HepG2 (cell line): ENCODE measurements around the gene MECR. TPM values are rescaled to one million over a fixed set of nuclear protein-coding genes. Genes with fewer than 3 reads are reported as not detected.
"Not testable (repeated sequence)": the region's sequence is repeated elsewhere in the genome, so short reads cannot be mapped to it uniquely, and the experiment has no call there.

Source experiments
- ATAC-seq: fragments of 200-7000 bp; cut with Tn5 transposase; 3 replicates; pipeline ENCODE4 v1.9.1; 2020; ENCODE audit warnings: mild to moderate bottlenecking, moderate library complexity
- BruUV-seq: library from RNA; stranded (reverse); fragments of 400-500 nt; replicated peaks from 2 replicates; lab custom pipeline; 2021; lab: Mats Ljungman, UMichigan
- CTCF ChIA-PET: fragments of 300-600 bp; formaldehyde crosslinking; extraction: SDS; loops from one replicate; lab custom pipeline; 2021; ENCODE audit warnings: low total read pairs, inconsistent platforms, low intra/inter-chr PET ratio; lab: Yijun Ruan, JAX
- POLR2A ChIA-PET: fragments of 350-600 bp; sonication (Branson Sonifier 250); formaldehyde crosslinking; loops from one replicate; lab custom pipeline; 2020; ENCODE audit warnings: antibody characterized with exemption, inconsistent platforms; lab: Yijun Ruan, JAX
- DNase-seq: peaks from one replicate; pipeline ENCODE4 v3.0.0-alpha.2; 2015; ENCODE audit warnings: low spot score
- FAIRE-seq: peaks from 3 replicates; lab custom pipeline; 2011; peaks lifted over from hg19 to GRCh38; lab: Jason Lieb, UNC
- H2AFZ ChIP-seq: one replicate; pipeline ENCODE4 v1.6.1; 2011; ENCODE audit warnings: low read length, inconsistent platforms
- H3K27ac ChIP-seq: fragments of 300-600 bp; 3 replicates; pipeline ENCODE4 v1.8.0; 2011; ENCODE audit warnings: mixed run types, mild to moderate bottlenecking, mixed read lengths, low read length, inconsistent platforms; ENCODE audit not compliant: insufficient read depth; ENCODE audit errors: extremely low read length
- H3K27me3 ChIP-seq, 2 experiments: fragments of 200-600 bp in 1 of 2; 2 replicates in 1 of 2; 3 replicates in 1 of 2; pipeline versions ENCODE4 v1.6.0 to v1.8.0; 2011; ENCODE audit warnings: low read length in 2 of 2, mild to moderate bottlenecking in 2 of 2, moderate library complexity in 2 of 2, inconsistent platforms in 1 of 2; ENCODE audit not compliant: insufficient read depth in 2 of 2, control insufficient read depth in 1 of 2
- H3K36me3 ChIP-seq, 2 experiments: fragments of 200-600 bp in 1 of 2; replicated peaks in 1 of 2; 2 replicates in 1 of 2; 3 replicates in 1 of 2; pipeline versions ENCODE4 v1.5.1 to v1.8.0; 2011; ENCODE audit warnings: low read length in 2 of 2, inconsistent platforms in 1 of 2; ENCODE audit not compliant: insufficient read depth in 2 of 2, control insufficient read depth in 1 of 2
- H3K4me1 ChIP-seq: 2 replicates; pipeline ENCODE4 v1.5.1; 2012; ENCODE audit warnings: low read length, inconsistent platforms; ENCODE audit not compliant: insufficient read depth
- H3K4me2 ChIP-seq: 2 replicates; pipeline ENCODE4 v1.6.0; 2011; ENCODE audit warnings: low read depth, low read length, inconsistent platforms
- H3K4me3 ChIP-seq, 3 experiments: fragments of 200-600 bp in 1 of 3; sonication (generic), shearing (Covaris generic) in 1 of 3; replicated peaks in 1 of 3; 2 replicates each; pipeline ENCODE4 v1.5.1; 2011 to 2016; ENCODE audit warnings: low read length in 3 of 3, inconsistent platforms in 2 of 3, low read depth in 2 of 3, mild to moderate bottlenecking in 2 of 3, control low read depth in 1 of 3, mixed read lengths in 1 of 3; ENCODE audit not compliant: insufficient read depth in 1 of 3
- H3K79me2 ChIP-seq: one replicate; pipeline ENCODE4 v1.6.1; 2011; ENCODE audit warnings: low read length, inconsistent platforms; ENCODE audit not compliant: insufficient read depth
- H3K9ac ChIP-seq: 2 replicates; pipeline ENCODE4 v1.6.0; 2011; ENCODE audit warnings: mild to moderate bottlenecking, low read depth, low read length, inconsistent platforms; ENCODE audit not compliant: insufficient read depth
- H3K9me3 ChIP-seq: 2 replicates; pipeline ENCODE4 v1.5.1; 2012; ENCODE audit warnings: mild to moderate bottlenecking, low read length
- H4K20me1 ChIP-seq: 2 replicates; pipeline ENCODE4 v1.6.0; 2011; ENCODE audit warnings: inconsistent platforms, mild to moderate bottlenecking, low read length, moderate library complexity; ENCODE audit not compliant: insufficient read depth
- CEBPB ChIP-seq: IDR thresholded peaks from 2 replicates; pipeline ENCODE4 v1.6.1; 2011; ENCODE audit warnings: low read depth, low read length, improper control_type of control experiment, borderline replicate concordance
- ESRRA ChIP-seq: sonication (generic); formaldehyde crosslinking; IDR thresholded peaks from 2 replicates; pipeline ENCODE4 v1.5.1; 2020; ENCODE audit warnings: mild to moderate bottlenecking, low read depth, missing genetic modification reagents
- HIVEP1 ChIP-seq: sonication (generic); formaldehyde crosslinking; IDR thresholded peaks from 2 replicates; pipeline ENCODE4 v1.4.0; 2020; ENCODE audit warnings: mild to moderate bottlenecking, missing genetic modification reagents
- MAFF ChIP-seq: IDR thresholded peaks from 2 replicates; pipeline ENCODE4 v1.6.1; 2011; ENCODE audit warnings: low read depth, low read length, improper control_type of control experiment
- RBM22 ChIP-seq: fragments of 200-400 bp; formaldehyde crosslinking; optimal IDR thresholded peaks from 2 replicates; pipeline ENCODE3; 2017; ENCODE audit warnings: mild to moderate bottlenecking, low read length, moderate library complexity
- ZNF577 ChIP-seq: sonication (generic); formaldehyde crosslinking; IDR thresholded peaks from 2 replicates; pipeline ENCODE4 v1.4.0; 2020; ENCODE audit warnings: mild to moderate bottlenecking, low read depth, missing genetic modification reagents, borderline replicate concordance
- WGBS: methylation state at CpG from one replicate; pipeline ENCODE4 v1.1.6; 2017; ENCODE audit warnings: low lambda C conversion rate; 5-methylcytosine and 5-hydroxymethylcytosine counted together
- in situ Hi-C: cut with HindIII; loops from 2 replicates; pipeline ENCODE4 v1.10.0; 2017; ENCODE audit warnings: low pct_unique_long_range_greater_than_20kb; ENCODE audit not compliant: extremely low pct_ligation_motif_present
- intact Hi-C: fragments of 100-400 bp; cut with micrococcal nuclease; formaldehyde crosslinking; loops from one replicate; pipeline ENCODE4 v1.10.0; 2022; ENCODE audit not compliant: unreplicated experiment
- polyA plus RNA-seq, 8 experiments: library from polyadenylated mRNA; depleted of rRNA in 3 of 8; stranded (reverse) in 7 of 8; unstranded in 1 of 8; fragments of >200 nt; fragmentation: Illumina TruSeq in 4 of 8; extraction: Trizol in 4 of 8; gene quantifications; 2 replicates each; pipeline versions ENCODE4 v1.2.1 to v1.2.3, GENCODE V29; 2011 to 2016; ENCODE audit warnings: low read depth in 4 of 8, missing spikeins in 1 of 8, mixed read lengths in 1 of 8; ENCODE audit not compliant: insufficient read depth in 1 of 8
- total RNA-seq, 5 experiments: library from RNA; depleted of rRNA; stranded (reverse); fragments of >200 nt; fragmentation: Illumina TruSeq; extraction: Trizol; gene quantifications; 2 replicates each; pipeline ENCODE4 v1.2.3, GENCODE V29; 2016; ENCODE audit warnings: low read depth in 1 of 5

Gene MECR
- total and polyA plus RNA-seq, 2 of the 13 experiments (the other 11 are each of a cell fraction or from before 2014, with no cell fraction given) = 18.8 to 24.9 TPM

DNA sequence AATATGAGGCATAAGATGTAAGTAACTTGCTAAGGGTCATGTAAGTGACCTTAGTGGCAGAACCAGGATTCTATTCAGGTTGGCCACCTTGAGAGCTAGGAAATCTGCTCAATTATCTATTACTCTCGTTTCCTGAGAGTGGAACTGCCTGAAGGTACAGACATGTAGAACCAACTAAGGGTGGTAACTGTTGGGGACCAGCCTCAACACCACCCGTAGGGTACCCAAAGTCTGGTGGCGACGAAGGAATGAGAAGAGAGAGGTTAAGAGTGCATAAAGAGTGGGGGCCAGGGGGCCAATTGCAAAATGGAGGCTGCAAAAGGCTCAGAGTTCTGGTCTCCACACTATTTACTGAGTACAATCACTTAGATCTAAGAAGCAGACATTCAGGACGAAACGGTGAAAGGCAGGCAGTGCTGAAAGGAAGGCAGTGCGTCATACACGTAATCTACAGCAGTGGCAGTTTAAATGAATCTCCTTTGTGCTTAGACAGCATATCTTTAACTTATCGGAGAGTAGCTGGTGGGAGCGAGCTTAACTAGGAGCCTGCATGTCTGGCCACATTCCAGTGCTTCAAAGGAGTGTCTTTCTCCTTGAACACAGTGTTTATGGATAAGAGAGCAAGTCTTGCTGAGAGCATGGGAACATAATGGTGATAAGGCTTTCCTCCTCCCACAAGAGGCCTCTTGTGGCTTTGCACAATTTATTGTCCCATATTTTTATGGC, 74.0 kb downstream of the MECR start:
- 96% methylated on average over 10 of the region's 10 CpGs for WGBS
- no TSS peak for BruUV-seq

DNA sequence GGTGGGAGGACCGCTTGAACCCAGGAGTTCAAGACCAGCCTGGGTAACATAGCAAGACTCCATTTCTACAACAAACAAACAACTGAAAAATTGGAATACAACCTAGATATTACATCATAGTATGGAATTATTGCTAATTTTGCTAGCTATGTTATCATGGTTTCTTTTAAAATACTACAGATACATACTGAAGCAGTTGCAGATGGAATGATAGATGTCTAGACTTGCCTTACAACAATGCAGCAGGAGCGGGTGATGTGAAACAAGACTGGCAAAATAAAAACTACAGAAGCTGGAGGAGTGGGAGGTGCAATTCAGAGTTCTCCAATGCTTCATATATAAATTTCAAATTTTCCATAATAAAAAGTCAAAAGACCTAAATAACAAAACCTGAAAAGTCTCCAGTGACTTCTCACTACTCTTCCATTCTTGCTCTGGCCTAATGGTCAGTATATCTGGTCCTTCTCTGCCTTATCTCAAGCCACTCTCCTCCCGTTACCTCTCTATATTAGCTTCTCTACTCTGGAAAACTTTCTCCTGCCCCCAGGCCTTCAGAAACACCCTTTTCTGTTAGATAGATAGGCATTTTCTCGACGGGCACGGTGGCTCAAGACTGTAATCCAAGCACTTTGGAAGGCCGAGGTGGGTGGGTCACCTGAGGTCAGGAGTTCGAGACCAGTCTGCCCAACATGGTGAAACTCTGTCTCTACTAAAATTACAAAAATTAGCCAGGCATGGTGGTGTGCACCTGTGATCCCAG, 78.5 kb downstream of the MECR start:
- intact Hi-C loops (no loop called here), in situ Hi-C loops (no loop called here)
- POLR2A ChIA-PET = no interaction called here
- Histone ChIP-seq H3K27ac (no peak overlapping the region), H3K4me1 (peaks cover 3% of the 10 kb centered on the region), H3K36me3 (peaks cover 20 to 92% of the 10 kb centered on the region in 2 experiments), H3K4me2 (no peak overlapping the region), H2AFZ (no peak overlapping the region), H3K79me2 (no peaks in the 10 kb centered on the region), H3K4me3 (no peak overlapping the region), H3K27me3 (no peaks in the 10 kb centered on the region), H3K9ac (no peak overlapping the region), H3K9me3 (no peaks in the 10 kb centered on the region), H4K20me1 (no peaks in the 10 kb centered on the region; the same call in 1 of the 2 replicates)
- BruUV-seq = no TSS peak
- no peak for DNase-seq
- WGBS = 95% methylated on average over 8 of the region's 8 CpGs
- ATAC-seq = no peak
- TF ChIP-seq RBM22 (peak; percentile 4), CEBPB (peak; percentile 33; the same call in 1 of the 2 replicates), ZNF577 (CRISPR knock-in tag) (no peak), HIVEP1 (CRISPR knock-in tag) (no peak)
- no peak for FAIRE-seq
- CTCF ChIA-PET = no interaction called here

More for the DNA sequence above, 74.0 kb downstream of the MECR start:
- POLR2A ChIA-PET = interaction anchor here (1.2 kb wide), 1 partner anchor 25 kb away, joined by 4 read pairs; the partner anchor contains the start of gene SRSF4
- Histone ChIP-seq H2AFZ (no peak overlapping the region), H3K36me3 (peaks cover 15 to 87% of the 10 kb centered on the region in 2 experiments), H3K79me2 (peaks cover 4% of the 10 kb centered on the region), H3K4me3 (no peak overlapping the region), H3K4me1 (peaks cover 8% of the 10 kb centered on the region), H3K9me3 (no peaks in the 10 kb centered on the region), H4K20me1 (peaks cover 5% of the 10 kb centered on the region), H3K27ac (no peak overlapping the region), H3K27me3 (no peaks in the 10 kb centered on the region), H3K4me2 (no peak overlapping the region), H3K9ac (no peak overlapping the region)
- in situ Hi-C loops (no loop called here), intact Hi-C loops (no loop called here)
- FAIRE-seq (no peak), ATAC-seq (no peak), DNase-seq (no peak)
- TF ChIP-seq RBM22 (peak; percentile 21), ESRRA (CRISPR knock-in tag) (no peak), MAFF (0 out of 2 replicates have a peak, but pooled peaks have one; percentile 2)
- CTCF ChIA-PET = no interaction called here

- H3K4me2 ChIP-seq, H3K79me2 ChIP-seq, CTCF ChIA-PET, H3K27me3 ChIP-seq, BruUV-seq, H4K20me1 ChIP-seq, H2AFZ ChIP-seq, FAIRE-seq, intact Hi-C loops, H3K27ac ChIP-seq, DNase-seq, H3K9ac ChIP-seq, H3K9me3 ChIP-seq, in situ Hi-C loops, POLR2A ChIA-PET, H3K4me3 ChIP-seq, ATAC-seq: not testable (repeated sequence)
- H3K4me1 ChIP-seq = peaks cover 22% of the 10 kb centered on the region
- H3K36me3 ChIP-seq = peaks cover 17 to 79% of the 10 kb centered on the region in 2 experiments
- WGBS = over 99% methylated on average over 9 of the region's 9 CpGs
These were observed 80.4 kb downstream of the MECR start for GRCh38 chr1:29150346-29150745.
